ENCODE measurements around the gene IFNA5. TPM values are rescaled to one million over a fixed set of nuclear protein-coding genes. Genes with fewer than 3 reads are reported as not detected.

The IFNA5 gene
- total RNA-seq, 4 donors from 2014 or later: not detected

GRCh38 chr9:21324047-21324446 is 18.9 kb upstream of the IFNA5 start:
- intact Hi-C loops (cut with DNase I): loop anchor here (10.0 kb wide), 1 partner anchor 461 kb away; no protein-coding TSS in a partner anchor
- no peak overlapping the region for H3K4me3 ChIP-seq (replicated peaks in 1 of 3)
- DNase-seq: no peak
- H3K36me3 ChIP-seq: no peaks in the 10 kb centered on the region
- no peak for TF ChIP-seq POLR2A (IDR thresholded peaks at IDR 0.05)
- no peak for TF ChIP-seq CTCF (IDR thresholded peaks at IDR 0.05)
- H3K27me3 ChIP-seq: no peaks in the 10 kb centered on the region
- 85 to 86% methylated on average over 4 of the region's 4 CpGs for whole genome bisulfite sequencing, 2 donors
- H3K27ac ChIP-seq: no peak overlapping the region
- no peaks in the 10 kb centered on the region for H3K4me1 ChIP-seq
- H3K9me3 ChIP-seq: no peaks in the 10 kb centered on the region

- Histone ChIP-seq H3K27ac (no peak overlapping the region), H3K4me1 (no peaks in the 10 kb centered on the region), H3K27me3 (no peaks in the 10 kb centered on the region), H3K4me3 (replicated peaks in 1 of 3) (no peak overlapping the region), H3K36me3 (no peaks in the 10 kb centered on the region), H3K9me3 (no peaks in the 10 kb centered on the region)
- intact Hi-C loops (cut with DNase I): loop anchor here (10.0 kb wide), 1 partner anchor 462 kb away; no protein-coding TSS in a partner anchor
- 91 to 94% methylated on average over 5 of the region's 5 CpGs for WGBS, 2 donors
- DNase-seq: no peak
- TF ChIP-seq CTCF (IDR thresholded peaks at IDR 0.05) (no peak), POLR2A (IDR thresholded peaks at IDR 0.05) (no peak)
Measured at GRCh38 chr9:21322911-21323461, 17.9 kb upstream of the IFNA5 start.

- TF ChIP-seq POLR2A (IDR thresholded peaks at IDR 0.05): no peak
- no peak for TF ChIP-seq CTCF (IDR thresholded peaks at IDR 0.05)
- Histone ChIP-seq H3K4me1 (peaks cover 3 to 11% of the 10 kb centered on the region in 2 donors), H3K27ac (no peak overlapping the region), H3K36me3 (no peaks in the 10 kb centered on the region), H3K27me3 (no peaks in the 10 kb centered on the region), H3K4me3 (replicated peaks in 1 of 3) (no peak overlapping the region), H3K9me3 (no peaks in the 10 kb centered on the region)
- no peak for DNase-seq
- 82 to 87% methylated on average over 2 of the region's 2 CpGs for WGBS, 2 donors
- intact Hi-C loops (cut with DNase I): loop anchor here (10.0 kb wide), 1 partner anchor 464 kb away; no protein-coding TSS in a partner anchor
Measured at GRCh38 chr9:21320465-21320864, 15.4 kb upstream of the IFNA5 start.

GRCh38 chr9:21317956-21318923 is 13.1 kb upstream of the IFNA5 start:
- intact Hi-C loops (cut with DNase I): loop anchor here (10.0 kb wide), 1 partner anchor 63 kb away; no protein-coding TSS in a partner anchor
- Histone ChIP-seq H3K4me3 (replicated peaks in 1 of 3) (no peak overlapping the region), H3K4me1 (peaks cover 3 to 11% of the 10 kb centered on the region in 2 donors), H3K27me3 (no peaks in the 10 kb centered on the region), H3K36me3 (no peaks in the 10 kb centered on the region), H3K9me3 (no peaks in the 10 kb centered on the region), H3K27ac (no peak overlapping the region)
- DNase-seq: peak; percentile 28 to 36
- peak in 4 of 6 experiments; percentile 46 to 60 (median 56) for TF ChIP-seq CTCF (IDR thresholded peaks at IDR 0.05)
- no peak for TF ChIP-seq POLR2A (IDR thresholded peaks at IDR 0.05)
- WGBS, 2 donors: 16 to 22% methylated on average over 7 of the region's 7 CpGs
